ENCODE data around the gene ATP2A3.
A peak's percentile ranks its signal among the peaks of the same experiment; 100 is the strongest.

- TF ChIP-seq CTCF (conservative IDR thresholded peaks at IDR 0.05 in 1 of 2, IDR thresholded peaks at IDR 0.05 in 1 of 2; ENCODE audit: low read depth in 1 of 2, low read length in 2 of 2) (no peak), EZH2 (IDR thresholded peaks at IDR 0.05; ENCODE audit: low read length, missing control alignments) (peak; percentile 88)
Measured at GRCh38 chr17:3963237-3964201, 718 bp downstream of the ATP2A3 start.

Measured in fibroblast of lung (primary cell).